GM12872 (cell line): ENCODE results near the gene SCN8A.

Source experiments
- CTCF ChIP-seq: IDR thresholded peaks from 3 replicates; pipeline ENCODE4 v1.5.1; 2011; ENCODE audit warnings: low read depth, mild to moderate bottlenecking, low read length, moderate library complexity; ENCODE audit not compliant: insufficient read depth

Gene SCN8A

GRCh38 chr12:51784688-51785087 lies 193.7 kb downstream of the SCN8A start:
- TF ChIP-seq CTCF, result no peak

- no peak for TF ChIP-seq CTCF
These were observed 194.9 kb downstream of the SCN8A start for GRCh38 chr12:51785906-51786305.

- no peak for TF ChIP-seq CTCF
These were observed 197.8 kb downstream of the SCN8A start for GRCh38 chr12:51788876-51789275.

GRCh38 chr12:51792417-51792816 lies 201.4 kb downstream of the SCN8A start:
- no peak for TF ChIP-seq CTCF

GRCh38 chr12:51793201-51793600 lies 202.2 kb downstream of the SCN8A start:
- no peak for TF ChIP-seq CTCF

- no peak for TF ChIP-seq CTCF
These were observed 206.3 kb downstream of the SCN8A start for GRCh38 chr12:51797301-51797700.

- TF ChIP-seq CTCF, result no peak
These were observed 207.5 kb downstream of the SCN8A start for GRCh38 chr12:51798501-51798900.

- TF ChIP-seq CTCF, result no peak
These were observed 210.0 kb downstream of the SCN8A start for GRCh38 chr12:51801027-51801426.
